ENCODE data around the gene TMEM109.
"Not testable (repeated sequence)": the region's sequence is repeated elsewhere in the genome, so short reads cannot be mapped to it uniquely, and the experiment has no call there.

The TMEM109 gene

GRCh38 chr11:60879104-60879503 lies 34.9 kb upstream of the TMEM109 start:
- no peak for DNase-seq

- no peak for DNase-seq
Measured at GRCh38 chr11:60879971-60880588, 33.9 kb upstream of the TMEM109 start.

GRCh38 chr11:60880643-60881282 lies 33.2 kb upstream of the TMEM109 start:
- no peak for DNase-seq

- DNase-seq: peak; percentile 35
Measured at GRCh38 chr11:60887556-60887955, 26.4 kb upstream of the TMEM109 start.

GRCh38 chr11:60889869-60890311 lies 24.1 kb upstream of the TMEM109 start:
- no peak for DNase-seq

GRCh38 chr11:60890696-60891095 lies 23.3 kb upstream of the TMEM109 start:
- no peak for DNase-seq

GRCh38 chr11:60891103-60891741 lies 22.7 kb upstream of the TMEM109 start:
- no peak for DNase-seq

- no peak for DNase-seq
Measured at GRCh38 chr11:60895687-60896086, 18.3 kb upstream of the TMEM109 start.

- DNase-seq: no peak
Measured at GRCh38 chr11:60897496-60897895, 16.5 kb upstream of the TMEM109 start.

- no peak for DNase-seq
Measured at GRCh38 chr11:60899046-60899936, 14.7 kb upstream of the TMEM109 start.

- DNase-seq: no peak
Measured at GRCh38 chr11:60899977-60900376, 14.0 kb upstream of the TMEM109 start.

- no peak for DNase-seq
Measured at GRCh38 chr11:60900673-60901404, 13.1 kb upstream of the TMEM109 start.

- no peak for DNase-seq
Measured at GRCh38 chr11:60902625-60903024, 11.3 kb upstream of the TMEM109 start.

- DNase-seq: no peak
Measured at GRCh38 chr11:60905047-60905446, 8.9 kb upstream of the TMEM109 start.

GRCh38 chr11:60905551-60906113 lies 8.3 kb upstream of the TMEM109 start:
- DNase-seq: no peak

- peak; percentile 84 for DNase-seq
Measured at GRCh38 chr11:60906132-60906972, 7.6 kb upstream of the TMEM109 start, which contains the start of gene PRPF19. PRPF19 (minus strand) TSS chr11:60906585; CDS start chr11:60906382, 203 bp downstream.

GRCh38 chr11:60908803-60909202 lies 5.2 kb upstream of the TMEM109 start:
- no peak for DNase-seq

- not testable (repeated sequence) for DNase-seq
Measured at GRCh38 chr11:60909680-60910280, 4.2 kb upstream of the TMEM109 start.

GRCh38 chr11:60910281-60910687 lies 3.7 kb upstream of the TMEM109 start:
- no peak for DNase-seq

- DNase-seq: no peak
Measured at GRCh38 chr11:60910711-60911380, 3.1 kb upstream of the TMEM109 start.
